Measurements from ENCODE around the gene SETBP1.

- no peak for TF ChIP-seq CTCF (IDR thresholded peaks at IDR 0.05)
- TF ChIP-seq, protein P1, sequence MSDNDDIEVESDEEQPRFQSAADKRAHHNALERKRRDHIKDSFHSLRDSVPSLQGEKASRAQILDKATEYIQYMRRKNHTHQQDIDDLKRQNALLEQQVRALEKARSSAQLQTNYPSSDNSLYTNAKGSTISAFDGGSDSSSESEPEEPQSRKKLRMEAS (CRISPR knock-in tag; IDR thresholded peaks at IDR 0.05): no peak
- TF ChIP-seq, protein P2, sequence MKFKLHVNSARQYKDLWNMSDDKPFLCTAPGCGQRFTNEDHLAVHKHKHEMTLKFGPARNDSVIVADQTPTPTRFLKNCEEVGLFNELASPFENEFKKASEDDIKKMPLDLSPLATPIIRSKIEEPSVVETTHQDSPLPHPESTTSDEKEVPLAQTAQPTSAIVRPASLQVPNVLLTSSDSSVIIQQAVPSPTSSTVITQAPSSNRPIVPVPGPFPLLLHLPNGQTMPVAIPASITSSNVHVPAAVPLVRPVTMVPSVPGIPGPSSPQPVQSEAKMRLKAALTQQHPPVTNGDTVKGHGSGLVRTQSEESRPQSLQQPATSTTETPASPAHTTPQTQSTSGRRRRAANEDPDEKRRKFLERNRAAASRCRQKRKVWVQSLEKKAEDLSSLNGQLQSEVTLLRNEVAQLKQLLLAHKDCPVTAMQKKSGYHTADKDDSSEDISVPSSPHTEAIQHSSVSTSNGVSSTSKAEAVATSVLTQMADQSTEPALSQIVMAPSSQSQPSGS (CRISPR knock-in tag; IDR thresholded peaks at IDR 0.05; ENCODE audit: borderline replicate concordance, low read depth): no peak
- TF ChIP-seq FOXK1 (CRISPR knock-in tag; IDR thresholded peaks at IDR 0.05): no peak
- TF ChIP-seq ESRRA (CRISPR knock-in tag; IDR thresholded peaks at IDR 0.05; ENCODE audit: borderline replicate concordance): no peak
- no peak for TF ChIP-seq FOXP1 (CRISPR knock-in tag; IDR thresholded peaks at IDR 0.05; ENCODE audit: borderline replicate concordance)
- TF ChIP-seq ZNF423 (CRISPR knock-in tag; IDR thresholded peaks at IDR 0.05): no peak
- no peak for TF ChIP-seq ZNF317 (CRISPR knock-in tag; IDR thresholded peaks at IDR 0.05; ENCODE audit: borderline replicate concordance, low read depth)
- TF ChIP-seq, protein P3, sequence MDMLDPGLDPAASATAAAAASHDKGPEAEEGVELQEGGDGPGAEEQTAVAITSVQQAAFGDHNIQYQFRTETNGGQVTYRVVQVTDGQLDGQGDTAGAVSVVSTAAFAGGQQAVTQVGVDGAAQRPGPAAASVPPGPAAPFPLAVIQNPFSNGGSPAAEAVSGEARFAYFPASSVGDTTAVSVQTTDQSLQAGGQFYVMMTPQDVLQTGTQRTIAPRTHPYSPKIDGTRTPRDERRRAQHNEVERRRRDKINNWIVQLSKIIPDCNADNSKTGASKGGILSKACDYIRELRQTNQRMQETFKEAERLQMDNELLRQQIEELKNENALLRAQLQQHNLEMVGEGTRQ (CRISPR knock-in tag; IDR thresholded peaks at IDR 0.05): no peak
- TF ChIP-seq CREB1 (CRISPR knock-in tag; IDR thresholded peaks at IDR 0.05): no peak
- no peak for TF ChIP-seq SP1 (CRISPR knock-in tag; conservative IDR thresholded peaks at IDR 0.05)
- TF ChIP-seq, protein P4, sequence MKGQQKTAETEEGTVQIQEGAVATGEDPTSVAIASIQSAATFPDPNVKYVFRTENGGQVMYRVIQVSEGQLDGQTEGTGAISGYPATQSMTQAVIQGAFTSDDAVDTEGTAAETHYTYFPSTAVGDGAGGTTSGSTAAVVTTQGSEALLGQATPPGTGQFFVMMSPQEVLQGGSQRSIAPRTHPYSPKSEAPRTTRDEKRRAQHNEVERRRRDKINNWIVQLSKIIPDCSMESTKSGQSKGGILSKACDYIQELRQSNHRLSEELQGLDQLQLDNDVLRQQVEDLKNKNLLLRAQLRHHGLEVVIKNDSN (CRISPR knock-in tag; IDR thresholded peaks at IDR 0.05): no peak
- TF ChIP-seq NFE2L1 (CRISPR knock-in tag; IDR thresholded peaks at IDR 0.05): no peak
- no peak for TF ChIP-seq ZSCAN18 (CRISPR knock-in tag; IDR thresholded peaks at IDR 0.05)
These were observed 308.3 kb downstream of the SETBP1 start for GRCh38 chr18:44988821-44989587.
